Measurements from ENCODE around the gene MBD5. TPM values are rescaled to one million over a fixed set of nuclear protein-coding genes. Genes with fewer than 3 reads are reported as not detected.

MBD5 gene
- total and polyA plus RNA-seq, 2 of the 4 experiments (the other 2 are of a cell fraction), result 9.8 to 14.2 TPM

DNA sequence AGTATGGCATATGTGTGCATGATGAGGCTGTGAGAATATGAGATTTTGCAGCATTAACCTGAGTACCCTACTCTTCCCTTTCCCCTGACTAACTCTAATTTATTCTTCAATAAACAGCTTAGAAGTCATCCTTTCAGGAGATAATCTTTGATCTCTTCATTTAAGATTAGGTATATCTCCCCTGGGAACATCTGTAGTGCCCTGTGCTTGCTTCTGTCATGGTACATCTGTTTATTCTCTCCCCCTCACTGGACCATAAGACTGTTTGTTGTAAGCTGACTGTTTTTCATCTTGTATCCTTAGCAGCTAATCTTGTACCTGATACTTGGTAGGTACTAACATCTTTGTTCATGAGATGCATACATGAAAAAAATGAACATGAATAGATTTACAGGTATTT, 83.1 kb downstream of the MBD5 start:
- POLR2A ChIA-PET (ENCODE audit: unreplicated experiment), result no interaction called here
- peaks cover 4 to 10% of the 10 kb centered on the region in 2 experiments; a peak in 3 of 4 replicates for H3K79me1 ChIP-seq (ENCODE audit: low read depth in 1 of 2, low read length in 2 of 2)
- ATAC-seq (ENCODE audit: low read depth), result no peak

More for the DNA sequence above, 83.1 kb downstream of the MBD5 start:
- Histone ChIP-seq H3K56ac (ENCODE audit: extremely low read depth, insufficient read depth, low read length) (no peak overlapping the region), H3K23ac (ENCODE audit: low read depth, low read length) (no peak overlapping the region), H4K20me1 (ENCODE audit: insufficient read depth, low read length) (no peaks in the 10 kb centered on the region), H4K8ac (ENCODE audit: low read depth in 2 of 2, low read length in 2 of 2) (no peak overlapping the region), H2AFZ (replicated peaks; ENCODE audit: low read length, poor library complexity) (no peak overlapping the region), H3K9me1 (ENCODE audit: insufficient read depth, low read length) (0 out of 2 replicates have a peak, but pooled peaks cover 2% of the 10 kb centered on the region), H3K4me2 (ENCODE audit: low read depth, low read length) (no peak overlapping the region), H4K5ac (ENCODE audit: low read depth, low read length) (no peak overlapping the region), H3K9me3 (ENCODE audit: control insufficient read depth, insufficient read depth, low read length) (no peaks in the 10 kb centered on the region), H2BK120ac (ENCODE audit: low read depth, low read length) (no peak overlapping the region), H2BK5ac (ENCODE audit: low read depth, low read length, poor library complexity, severe bottlenecking) (no peak overlapping the region), H2BK15ac (ENCODE audit: low read depth, low read length) (no peak overlapping the region), H3K4me3 (ENCODE audit: insufficient read depth, low read depth, low read length) (no peak overlapping the region), H4K91ac (ENCODE audit: insufficient read depth, low read depth, low read length) (no peak overlapping the region), H3K36me3 (ENCODE audit: control insufficient read depth, insufficient read depth, low read length) (no peaks in the 10 kb centered on the region), H3K27me3 (ENCODE audit: control insufficient read depth, insufficient read depth, low read length) (no peaks in the 10 kb centered on the region), H2AK9ac (replicated peaks; ENCODE audit: low read depth, low read length, poor library complexity) (no peak overlapping the region), H3K27ac (ENCODE audit: insufficient read depth, low read length) (no peak overlapping the region), H2AK5ac (ENCODE audit: low read depth, low read length) (no peak overlapping the region), H3K14ac (replicated peaks; ENCODE audit: low read depth, low read length) (no peak overlapping the region), H3K9ac (ENCODE audit: low read depth, low read length) (no peak overlapping the region), H2BK20ac (ENCODE audit: low read depth, low read length) (no peak overlapping the region), H3K4me1 (ENCODE audit: control insufficient read depth, insufficient read depth, low read length) (no peaks in the 10 kb centered on the region), H3K18ac (ENCODE audit: low read depth, low read length) (no peak overlapping the region), H3K4ac (ENCODE audit: low read depth, low read length) (no peak overlapping the region)
- DNase-seq, result no peak
- intact Hi-C loops (cut with micrococcal nuclease) (no loop called here), dilution Hi-C loops (cut with HindIII; ENCODE audit: low sequenced_read_pairs, unreplicated experiment) (no loop called here), in situ Hi-C loops (cut with MboI; ENCODE audit: low sequenced_read_pairs) (no loop called here)
- no peak for TF ChIP-seq MAFK (IDR thresholded peaks at IDR 0.05; ENCODE audit: low read depth, low read length)
- TF ChIP-seq, protein P1, sequence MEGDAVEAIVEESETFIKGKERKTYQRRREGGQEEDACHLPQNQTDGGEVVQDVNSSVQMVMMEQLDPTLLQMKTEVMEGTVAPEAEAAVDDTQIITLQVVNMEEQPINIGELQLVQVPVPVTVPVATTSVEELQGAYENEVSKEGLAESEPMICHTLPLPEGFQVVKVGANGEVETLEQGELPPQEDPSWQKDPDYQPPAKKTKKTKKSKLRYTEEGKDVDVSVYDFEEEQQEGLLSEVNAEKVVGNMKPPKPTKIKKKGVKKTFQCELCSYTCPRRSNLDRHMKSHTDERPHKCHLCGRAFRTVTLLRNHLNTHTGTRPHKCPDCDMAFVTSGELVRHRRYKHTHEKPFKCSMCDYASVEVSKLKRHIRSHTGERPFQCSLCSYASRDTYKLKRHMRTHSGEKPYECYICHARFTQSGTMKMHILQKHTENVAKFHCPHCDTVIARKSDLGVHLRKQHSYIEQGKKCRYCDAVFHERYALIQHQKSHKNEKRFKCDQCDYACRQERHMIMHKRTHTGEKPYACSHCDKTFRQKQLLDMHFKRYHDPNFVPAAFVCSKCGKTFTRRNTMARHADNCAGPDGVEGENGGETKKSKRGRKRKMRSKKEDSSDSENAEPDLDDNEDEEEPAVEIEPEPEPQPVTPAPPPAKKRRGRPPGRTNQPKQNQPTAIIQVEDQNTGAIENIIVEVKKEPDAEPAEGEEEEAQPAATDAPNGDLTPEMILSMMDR (conservative IDR thresholded peaks at IDR 0.05; ENCODE audit: low read depth, low read length), result no peak
- no peak for TF ChIP-seq SMC3 (IDR thresholded peaks at IDR 0.05; ENCODE audit: low read depth, low read length)
- TF ChIP-seq MAZ (IDR thresholded peaks at IDR 0.05; ENCODE audit: borderline replicate concordance, low read depth, low read length), result no peak
- TF ChIP-seq POLR2A (IDR thresholded peaks at IDR 0.05; ENCODE audit: low read depth, low read length), result no peak
- TF ChIP-seq NFE2L2 (IDR thresholded peaks at IDR 0.05; ENCODE audit: low read depth, low read length), result no peak
- TF ChIP-seq BHLHE40 (IDR thresholded peaks at IDR 0.05; ENCODE audit: low read depth, low read length), result no peak
- TF ChIP-seq, protein P2, sequence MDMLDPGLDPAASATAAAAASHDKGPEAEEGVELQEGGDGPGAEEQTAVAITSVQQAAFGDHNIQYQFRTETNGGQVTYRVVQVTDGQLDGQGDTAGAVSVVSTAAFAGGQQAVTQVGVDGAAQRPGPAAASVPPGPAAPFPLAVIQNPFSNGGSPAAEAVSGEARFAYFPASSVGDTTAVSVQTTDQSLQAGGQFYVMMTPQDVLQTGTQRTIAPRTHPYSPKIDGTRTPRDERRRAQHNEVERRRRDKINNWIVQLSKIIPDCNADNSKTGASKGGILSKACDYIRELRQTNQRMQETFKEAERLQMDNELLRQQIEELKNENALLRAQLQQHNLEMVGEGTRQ (IDR thresholded peaks at IDR 0.05; ENCODE audit: low read depth, low read length), result no peak
- TF ChIP-seq, protein P3, sequence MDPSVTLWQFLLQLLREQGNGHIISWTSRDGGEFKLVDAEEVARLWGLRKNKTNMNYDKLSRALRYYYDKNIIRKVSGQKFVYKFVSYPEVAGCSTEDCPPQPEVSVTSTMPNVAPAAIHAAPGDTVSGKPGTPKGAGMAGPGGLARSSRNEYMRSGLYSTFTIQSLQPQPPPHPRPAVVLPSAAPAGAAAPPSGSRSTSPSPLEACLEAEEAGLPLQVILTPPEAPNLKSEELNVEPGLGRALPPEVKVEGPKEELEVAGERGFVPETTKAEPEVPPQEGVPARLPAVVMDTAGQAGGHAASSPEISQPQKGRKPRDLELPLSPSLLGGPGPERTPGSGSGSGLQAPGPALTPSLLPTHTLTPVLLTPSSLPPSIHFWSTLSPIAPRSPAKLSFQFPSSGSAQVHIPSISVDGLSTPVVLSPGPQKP (IDR thresholded peaks at IDR 0.05; ENCODE audit: borderline replicate concordance, low read depth, low read length), result no peak
- no peak for TF ChIP-seq MXI1 (IDR thresholded peaks at IDR 0.05; ENCODE audit: borderline replicate concordance, low read depth, low read length)
- no peak for TF ChIP-seq RAD21 (IDR thresholded peaks at IDR 0.05; ENCODE audit: low read length)
- BruUV-seq (replicated peaks), result no TSS peak
- CTCF ChIA-PET, result interaction anchor here (2.1 kb wide), 1 partner anchor 10 kb away, joined by 5 read pairs; no protein-coding TSS in a partner anchor

Data from IMR-90 (cell line).